Measurements from ENCODE around the gene GABRB1.

The GABRB1 gene

DNA sequence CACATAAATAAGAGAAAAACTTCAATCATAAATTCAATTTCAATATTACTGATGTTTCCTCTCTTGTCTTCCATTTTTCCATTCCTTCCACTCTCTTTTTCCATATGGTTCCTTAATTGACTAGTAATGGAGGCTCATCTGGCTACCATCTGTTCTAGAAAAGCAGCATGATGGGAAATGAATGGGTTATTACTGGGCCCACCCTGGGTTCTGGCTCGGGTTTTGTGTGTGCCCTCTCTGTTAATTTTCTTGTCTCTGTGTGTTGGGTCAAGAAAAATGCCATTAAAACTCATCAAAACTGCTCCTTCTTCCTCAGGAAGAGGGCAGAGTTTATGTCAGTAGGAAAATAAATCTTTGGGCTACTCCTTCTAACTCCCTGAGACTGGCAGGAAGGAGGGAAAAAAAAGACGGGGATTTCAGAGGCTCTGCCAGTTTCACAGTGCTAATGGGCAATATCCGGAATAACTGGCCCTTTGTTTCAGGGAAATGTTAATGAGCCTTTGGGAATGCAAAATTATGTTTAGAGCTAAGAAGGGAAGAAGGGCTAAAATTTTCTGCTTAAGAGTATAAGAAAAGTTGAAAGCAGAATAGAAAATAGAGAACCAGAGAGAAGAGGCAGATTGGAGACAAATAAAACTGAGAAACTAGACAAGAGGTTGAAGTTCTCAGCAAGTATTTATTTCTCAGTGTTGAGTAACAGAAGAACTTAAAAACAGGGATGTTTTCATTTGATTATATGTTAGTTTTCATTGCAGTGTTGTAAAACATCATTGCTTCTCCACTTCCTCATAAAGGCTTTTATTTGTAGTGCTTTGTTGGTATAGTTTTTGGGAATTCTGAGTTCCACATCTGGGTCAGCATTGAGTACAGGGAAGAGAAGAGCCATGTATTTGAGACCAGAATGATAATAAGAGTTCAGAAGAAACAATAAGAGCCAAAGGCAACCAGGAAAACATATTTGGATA, 19.7 kb downstream of the GABRB1 start:
- DNase-seq: no peak

DNA sequence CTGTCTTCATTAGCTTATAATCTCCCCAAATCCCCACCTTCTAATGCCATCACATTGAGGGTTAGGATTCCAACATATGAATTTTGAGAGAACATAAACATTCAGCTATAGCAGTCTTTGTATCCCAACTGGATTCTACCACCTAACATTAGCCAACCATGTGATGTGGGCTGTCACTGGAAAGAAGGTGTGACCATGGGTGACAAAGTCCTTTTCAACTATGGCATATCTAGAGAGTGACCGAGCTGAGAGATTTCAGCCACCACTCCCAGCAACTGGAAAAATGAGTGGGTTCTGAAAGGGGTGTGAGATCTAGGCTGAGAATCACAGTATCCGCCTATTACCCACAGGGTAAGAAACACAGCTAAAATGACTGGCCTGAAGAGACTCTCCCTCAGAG, 22.1 kb downstream of the GABRB1 start:
- no peak for DNase-seq

DNA sequence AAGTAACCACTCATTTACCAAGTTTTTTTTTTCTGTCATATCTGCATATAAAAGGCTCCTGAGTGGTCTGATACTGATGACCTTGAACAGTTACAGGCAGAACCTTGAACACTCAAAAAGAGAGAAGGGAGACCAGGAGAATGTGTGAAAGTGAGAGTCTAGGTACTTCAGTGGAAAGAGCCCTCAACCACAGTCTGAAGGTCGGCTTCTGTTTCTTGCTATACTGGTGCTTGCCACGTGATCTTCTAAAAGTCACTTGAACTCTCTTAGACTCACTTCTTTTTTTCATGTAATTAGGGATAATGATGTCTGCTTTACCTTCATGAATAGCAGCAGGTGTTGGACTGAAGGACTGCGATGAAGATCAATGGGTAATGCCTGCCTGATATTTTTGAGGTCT, 22.8 kb downstream of the GABRB1 start:
- DNase-seq: no peak

DNA sequence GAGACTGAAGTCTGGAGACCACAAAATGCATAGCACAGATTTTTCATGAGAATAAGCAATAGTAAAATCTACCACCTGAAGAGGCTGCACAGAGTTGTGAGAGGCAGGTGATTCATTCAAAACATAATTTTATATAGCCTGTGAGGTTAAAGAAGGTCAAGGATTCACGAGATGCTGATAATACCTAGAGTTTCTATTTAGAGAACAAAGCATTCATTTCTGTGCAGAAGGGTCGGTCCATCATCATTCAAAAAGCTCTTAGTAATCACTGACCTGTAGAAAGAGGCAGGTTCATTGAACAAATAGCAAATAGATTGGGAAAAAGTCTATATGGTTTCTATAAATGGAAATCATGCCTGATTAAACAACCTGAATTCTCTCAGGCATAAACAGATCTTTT, 26.6 kb downstream of the GABRB1 start:
- no peak for DNase-seq

DNA sequence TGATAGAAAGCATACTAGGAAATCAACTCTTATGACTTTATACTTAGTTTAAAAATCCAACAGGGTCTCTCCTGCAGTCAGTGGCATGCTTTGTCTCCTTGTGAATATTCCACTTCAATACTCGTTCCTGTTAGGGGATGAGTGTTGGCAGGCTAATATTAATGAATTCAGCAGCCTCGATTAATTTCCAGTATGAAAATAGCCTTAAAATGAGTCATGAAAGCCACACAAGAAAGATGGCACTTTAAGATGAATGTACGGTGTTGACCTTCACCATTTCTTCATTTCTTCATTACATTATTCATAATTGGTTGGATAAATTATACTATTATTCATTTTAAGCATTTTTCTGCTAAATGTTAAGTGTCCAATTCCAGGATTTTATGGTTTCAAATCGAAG, 29.2 kb downstream of the GABRB1 start:
- DNase-seq: no peak

DNA sequence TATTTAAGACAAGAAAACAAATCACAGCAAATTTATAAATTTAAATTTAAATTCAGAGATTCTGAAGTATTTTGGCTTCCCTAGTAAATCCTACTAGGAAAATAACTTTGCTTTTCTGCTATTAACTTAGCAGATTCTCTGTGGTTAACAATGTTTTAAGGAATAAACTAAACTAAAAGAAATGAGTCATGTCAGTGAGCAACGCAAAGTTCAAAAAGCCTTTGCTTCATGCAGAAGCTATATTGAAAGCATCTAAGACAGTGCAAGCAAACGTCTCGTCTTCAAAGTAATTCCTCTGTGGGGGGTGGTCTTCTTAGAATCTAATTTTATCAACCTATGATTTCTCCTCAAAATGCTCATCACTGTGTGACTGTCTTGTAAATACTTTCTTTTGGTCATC, 30.1 kb downstream of the GABRB1 start:
- no peak for DNase-seq

DNA sequence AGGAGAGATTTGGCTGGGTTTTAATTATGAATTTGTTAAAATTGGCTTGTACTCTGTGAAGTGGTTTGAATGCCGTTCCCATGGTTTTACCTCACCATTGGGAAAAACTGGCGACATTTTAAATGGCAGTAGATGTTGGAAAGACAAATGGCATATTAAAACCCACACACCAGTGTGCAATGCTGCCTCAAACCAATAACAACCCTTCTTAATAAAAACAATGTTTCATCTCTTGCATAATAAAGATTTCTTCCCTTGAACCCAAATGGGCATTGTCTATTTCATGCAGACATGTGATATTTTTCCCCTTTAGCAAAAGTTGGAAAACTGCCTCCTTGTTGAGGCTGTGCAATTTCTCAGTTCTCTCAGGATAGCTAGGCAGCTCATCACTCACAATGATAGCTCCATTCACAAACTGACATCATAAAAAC, 33.7 kb downstream of the GABRB1 start:
- peak; percentile 76 for DNase-seq

DNA sequence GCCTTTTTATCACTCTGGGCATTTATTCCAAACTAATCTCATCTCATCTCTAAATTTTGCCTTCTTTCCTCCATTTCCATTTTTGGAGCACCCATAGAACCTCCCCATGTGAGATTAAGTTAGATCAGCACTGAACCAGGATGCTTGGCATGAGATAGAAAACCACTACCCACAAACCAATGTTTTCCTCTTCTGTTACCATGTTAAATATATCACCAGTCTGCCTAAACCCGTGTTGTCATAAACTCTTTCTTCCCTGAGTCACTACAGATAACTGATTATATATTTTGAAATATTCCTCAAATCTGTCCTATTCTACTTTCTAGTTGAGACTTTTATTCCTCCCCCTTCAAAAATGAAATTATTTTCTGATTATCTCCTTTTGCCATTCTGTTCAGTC, 37.6 kb downstream of the GABRB1 start:
- peak; percentile 60 for DNase-seq

DNA sequence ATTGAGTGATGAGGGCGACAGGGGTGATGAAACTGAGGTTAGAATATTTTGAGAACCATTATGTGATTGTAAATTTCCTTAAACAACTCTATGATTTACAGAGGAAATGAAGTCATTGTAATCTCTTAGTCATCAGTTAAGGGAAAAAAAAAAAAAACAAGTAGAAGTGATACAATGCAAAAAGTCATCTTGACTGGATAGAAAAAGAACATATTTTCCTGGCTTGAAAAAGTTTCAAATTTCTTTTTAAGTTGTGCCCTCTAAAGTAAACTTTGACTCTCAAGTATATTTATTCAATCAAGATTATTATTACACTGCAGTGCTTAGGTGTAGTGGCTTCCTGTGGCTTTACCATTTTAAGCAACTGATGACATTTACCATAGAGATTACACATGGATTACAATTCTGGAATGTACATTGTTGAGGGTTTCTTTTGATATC, 40.6 kb downstream of the GABRB1 start:
- peak; percentile 25 for DNase-seq

DNA sequence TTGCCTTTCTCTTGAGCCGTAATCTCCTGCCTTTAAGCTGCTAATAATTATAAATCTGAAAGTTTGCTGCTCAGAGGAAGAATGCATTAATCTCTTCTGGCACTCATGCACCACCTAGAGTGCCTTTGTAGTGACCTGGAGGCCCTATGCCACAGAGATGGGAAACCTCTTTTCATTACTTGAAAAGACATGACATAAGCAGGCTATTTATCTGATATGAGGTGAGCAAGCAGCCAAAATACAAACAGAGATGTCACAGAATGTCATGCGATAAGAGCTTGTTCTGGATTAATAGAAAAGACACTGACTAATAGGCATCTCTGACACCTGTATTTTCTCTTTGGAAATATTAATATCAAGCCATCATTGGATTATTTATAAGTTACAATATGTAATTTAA, 42.3 kb downstream of the GABRB1 start:
- no peak for DNase-seq

DNA sequence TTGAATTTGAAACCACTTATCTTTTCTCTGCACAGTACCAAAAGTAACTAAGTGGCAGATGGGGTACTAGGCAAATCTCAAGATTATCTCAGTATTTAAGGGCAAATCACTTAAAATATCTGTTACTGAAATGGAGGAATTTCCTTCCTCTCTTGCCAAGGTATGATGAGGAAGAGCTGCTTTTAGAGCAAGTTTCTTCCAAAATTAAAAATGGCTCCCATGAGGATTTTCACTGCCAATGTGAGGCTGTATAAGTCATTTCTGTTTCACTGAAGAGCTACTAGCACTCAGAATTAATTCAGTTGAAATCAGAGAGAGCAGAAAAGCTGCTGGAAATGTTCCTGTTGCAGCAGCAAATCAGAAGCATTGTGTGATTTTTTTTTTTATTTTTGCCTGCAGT, 43.4 kb downstream of the GABRB1 start:
- DNase-seq: no peak

DNA sequence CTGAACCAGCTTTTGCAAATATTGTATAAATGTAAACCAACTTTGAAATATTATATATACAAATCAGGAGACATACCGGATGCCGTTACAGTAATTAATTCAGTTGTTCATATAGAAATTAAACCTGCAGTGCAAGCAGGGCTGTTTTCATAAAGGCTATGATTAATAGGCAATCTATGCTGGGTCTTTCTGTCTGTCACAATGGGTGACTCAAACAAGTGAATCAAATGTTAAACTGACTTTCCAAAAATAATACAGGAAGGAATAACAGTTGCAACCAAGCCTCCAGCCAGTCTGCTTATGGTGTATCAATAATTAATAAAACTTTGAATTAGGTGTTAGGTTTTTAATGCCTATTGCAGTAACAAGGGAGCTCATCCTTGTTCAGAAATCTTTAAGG, 43.9 kb downstream of the GABRB1 start:
- no peak for DNase-seq

DNA sequence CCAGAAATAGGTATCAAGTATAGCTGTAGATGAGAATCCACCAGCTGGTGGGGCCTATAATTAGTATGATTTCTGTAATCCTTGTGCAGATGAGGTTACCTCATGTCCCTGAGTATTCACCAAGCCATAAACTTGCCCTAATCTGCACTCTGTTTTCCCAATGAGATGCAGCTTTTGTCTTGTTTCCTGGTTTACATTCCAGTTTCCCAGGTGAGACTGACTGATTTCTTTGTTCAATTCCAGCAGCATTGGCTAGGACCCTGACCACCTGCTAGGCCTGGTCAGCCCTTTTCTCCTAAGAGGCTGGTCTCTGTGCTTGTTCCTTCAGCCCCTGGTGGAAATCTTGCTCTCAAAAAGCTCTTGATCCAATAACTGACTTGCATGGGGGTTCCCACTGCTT, 44.6 kb downstream of the GABRB1 start:
- no peak for DNase-seq

DNA sequence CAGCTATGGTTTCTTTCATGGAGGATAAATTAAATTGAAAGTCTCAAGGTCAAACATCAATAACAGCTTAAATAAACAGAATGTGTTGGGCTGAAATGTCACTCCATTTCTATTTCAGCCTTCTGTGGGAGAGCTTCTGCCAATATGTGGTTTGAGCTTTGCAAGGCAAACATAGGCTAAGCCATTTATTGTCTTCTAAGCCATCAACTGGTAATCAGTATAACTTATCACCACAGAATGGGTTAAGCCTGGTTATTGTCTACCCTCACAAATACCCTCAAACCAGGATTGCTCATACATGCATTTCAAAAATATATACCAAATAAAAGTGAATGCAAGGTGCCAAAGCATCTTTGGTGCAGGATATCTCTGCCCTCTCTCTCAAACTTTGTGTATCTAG, 52.7 kb downstream of the GABRB1 start:
- DNase-seq: no peak

DNA sequence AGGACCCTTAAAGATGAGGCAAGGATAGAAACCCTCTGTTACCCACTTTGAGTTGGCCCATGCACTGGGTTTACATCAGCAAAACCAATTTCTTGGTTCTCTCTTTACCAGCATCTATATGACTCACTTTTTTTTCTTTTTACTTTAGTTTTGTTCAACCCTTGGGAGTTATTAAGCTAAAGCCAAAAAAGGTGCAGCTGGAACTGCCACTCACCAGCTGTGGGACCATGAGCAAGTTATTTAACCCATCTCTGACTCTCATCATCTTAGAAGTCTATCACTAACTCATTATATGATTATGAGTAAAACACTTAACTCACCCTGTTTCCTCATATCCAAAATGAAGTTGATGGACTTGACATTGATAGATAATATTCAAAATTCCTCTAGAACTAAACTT, 53.4 kb downstream of the GABRB1 start:
- no peak for DNase-seq

DNA sequence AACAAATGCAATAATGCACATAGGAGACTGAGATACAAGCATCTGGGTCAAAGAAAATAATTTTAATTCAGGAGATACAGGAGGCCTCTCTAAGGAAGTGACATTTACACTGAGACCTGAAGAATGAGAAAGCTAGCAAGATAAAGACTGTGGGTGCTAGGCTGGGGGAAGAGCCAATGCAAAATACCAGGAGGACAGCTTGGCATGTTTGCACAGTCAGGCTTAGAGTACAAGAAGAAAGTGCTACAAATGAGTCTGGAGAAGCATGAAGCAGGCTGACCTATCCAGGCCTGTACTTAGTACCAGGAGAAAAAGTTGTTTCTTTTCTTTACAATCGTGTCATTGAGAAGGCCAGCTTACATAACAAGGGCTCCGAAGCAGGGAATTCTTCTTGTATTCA, 56.9 kb downstream of the GABRB1 start:
- DNase-seq: no peak

DNA sequence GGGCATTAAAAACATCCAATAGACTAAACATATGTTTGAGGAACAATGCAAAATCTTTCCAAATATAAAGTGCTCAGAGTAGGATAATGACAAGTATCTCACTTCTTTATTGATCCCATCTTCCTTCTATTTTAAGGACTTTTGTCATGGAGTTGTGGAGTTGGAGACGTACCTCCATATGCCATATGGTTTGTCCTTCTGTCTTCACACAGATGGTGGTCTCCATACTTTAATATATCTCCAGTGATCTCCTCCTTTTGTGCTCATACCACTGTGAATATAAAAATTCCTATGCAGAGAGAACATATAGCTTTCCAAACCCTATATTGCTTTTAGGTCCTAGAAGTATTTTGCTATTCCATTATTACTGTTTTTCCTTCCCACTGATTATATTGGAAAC, 64.5 kb downstream of the GABRB1 start:
- DNase-seq: no peak

DNA sequence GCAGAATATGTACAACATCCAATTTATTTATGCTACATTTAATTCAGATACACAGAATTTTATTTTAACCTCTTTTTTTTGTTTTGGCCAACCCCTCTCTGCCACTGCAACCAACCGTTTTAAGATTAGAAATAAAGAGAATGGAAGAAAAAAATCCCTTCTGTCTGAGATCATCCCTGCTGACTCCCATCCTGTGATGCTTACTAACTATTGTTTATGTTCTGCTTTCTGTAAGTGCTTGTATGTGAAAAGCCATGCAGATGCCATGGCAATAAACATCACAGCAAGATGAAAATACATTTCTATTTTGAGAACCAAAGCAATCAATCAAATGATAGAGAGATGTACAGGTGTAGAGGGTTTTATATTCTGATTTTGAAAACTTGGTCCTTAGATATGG, 70.1 kb downstream of the GABRB1 start:
- no peak for DNase-seq

DNA sequence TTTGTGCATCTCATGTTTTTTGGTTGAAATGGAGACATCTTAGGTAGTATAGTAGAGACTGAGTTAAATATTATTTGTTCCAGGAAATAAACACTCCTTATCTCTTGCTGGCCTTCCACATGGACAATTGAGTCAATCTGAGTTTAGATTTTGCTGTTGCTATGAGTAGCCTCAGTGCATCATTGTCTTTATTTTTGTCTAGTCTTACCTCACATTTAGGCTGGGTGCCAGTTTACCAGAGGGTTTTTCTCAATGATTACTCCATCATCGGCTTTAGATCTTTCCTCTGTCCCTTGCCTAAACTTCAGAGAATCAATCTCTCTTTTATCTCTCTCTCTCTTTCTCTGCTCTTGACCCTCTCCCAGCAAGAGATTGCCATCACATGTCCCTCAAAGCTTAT, 73.6 kb downstream of the GABRB1 start:
- peak; percentile 65 for DNase-seq

DNA sequence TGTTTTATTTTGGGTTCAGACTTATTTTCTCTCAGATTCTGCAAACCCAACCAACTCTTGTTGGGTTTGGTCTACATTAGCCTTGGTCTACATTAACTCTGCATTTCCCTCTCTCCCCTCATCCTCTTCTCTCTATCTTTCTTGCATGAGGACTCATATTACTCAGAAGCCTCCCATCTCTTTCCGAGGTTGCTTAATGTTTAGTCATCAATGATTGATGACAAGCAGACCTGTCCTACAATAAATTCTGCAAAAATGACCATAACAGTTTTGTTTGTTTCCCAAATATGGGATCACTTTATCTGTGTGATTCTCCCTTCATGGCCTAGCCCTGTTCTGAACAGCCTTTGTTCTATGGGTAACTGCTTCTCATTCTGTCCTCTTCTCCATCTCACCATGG, 75.2 kb downstream of the GABRB1 start:
- DNase-seq: peak; percentile 51

DNA sequence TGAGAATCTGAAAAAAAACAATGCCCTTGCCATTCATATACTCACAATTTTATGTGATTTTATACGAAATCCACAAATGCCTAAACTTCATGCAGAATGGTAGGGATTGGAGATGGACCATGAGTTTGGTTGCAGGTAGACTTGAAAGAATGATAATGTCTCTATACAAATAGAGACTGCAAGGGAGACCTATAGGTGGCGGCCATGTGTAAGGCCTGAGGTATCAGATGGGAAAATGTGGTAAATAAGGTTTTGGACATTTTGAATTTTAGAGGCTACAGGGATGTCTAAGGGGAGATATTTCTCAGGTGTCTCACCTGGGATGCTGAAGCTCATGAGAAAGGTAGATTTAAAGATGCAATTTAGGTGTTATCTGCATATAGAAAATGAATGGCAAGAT, 78.0 kb downstream of the GABRB1 start:
- DNase-seq: no peak

DNA sequence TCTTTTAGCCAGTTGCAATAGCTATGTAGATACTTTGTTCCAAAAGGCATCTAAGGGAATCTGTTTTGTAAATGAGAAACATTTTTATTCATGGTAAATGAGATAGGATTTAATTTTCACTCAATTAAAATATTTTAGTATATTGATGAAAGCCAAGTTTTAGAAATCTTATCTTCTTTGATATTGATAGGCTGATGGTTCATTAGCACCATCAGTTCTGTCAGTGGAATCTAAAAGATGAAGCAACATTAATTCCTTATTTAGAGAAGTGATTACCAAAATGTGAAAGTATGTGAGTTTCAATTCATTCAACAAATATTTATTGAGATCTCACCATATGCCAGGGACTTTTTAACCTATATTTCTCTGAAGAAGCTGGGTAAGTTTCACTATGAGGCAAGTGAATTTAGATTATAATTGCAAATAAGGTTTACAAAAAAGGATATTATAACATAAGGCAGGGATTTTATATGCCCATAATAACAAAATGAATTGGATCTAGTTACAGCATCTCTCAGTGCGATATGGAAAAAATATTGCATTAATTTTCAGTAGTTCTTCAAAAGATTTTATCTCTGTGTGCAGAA, 79.3 kb downstream of the GABRB1 start:
- DNase-seq: no peak

DNA sequence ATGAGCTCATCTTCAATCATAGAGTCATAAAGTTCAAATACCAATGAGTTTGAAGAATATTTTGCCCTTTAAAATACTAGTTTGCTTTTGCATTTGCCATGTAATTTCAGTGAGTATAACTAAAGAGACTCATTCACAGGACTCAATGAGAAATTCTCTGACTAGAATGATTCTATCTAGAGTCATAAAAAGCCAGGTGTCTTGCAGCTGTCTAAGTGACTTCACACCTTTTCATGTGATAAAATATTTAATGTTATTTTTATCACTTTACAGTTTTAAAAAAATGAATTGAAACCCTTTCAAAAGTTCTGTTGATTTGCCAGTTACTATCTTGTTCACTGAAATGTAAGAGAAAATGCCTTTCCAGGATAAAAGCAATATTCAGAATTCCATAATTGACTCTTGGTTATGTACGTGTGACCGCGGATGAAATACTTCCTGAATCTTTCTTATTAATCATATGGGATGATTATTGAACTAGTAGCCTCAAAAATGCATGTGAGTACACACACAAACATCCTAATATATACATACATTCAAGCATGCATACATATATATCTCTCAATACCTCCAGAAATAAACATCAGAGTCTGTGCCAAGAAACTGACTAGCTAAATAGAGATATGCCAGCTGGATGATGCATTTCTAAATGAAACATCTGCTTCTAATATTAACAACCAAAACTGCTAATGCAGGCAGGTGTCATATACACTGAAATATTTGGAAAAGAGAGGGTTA, 87.0 kb downstream of the GABRB1 start:
- DNase-seq: no peak

DNA sequence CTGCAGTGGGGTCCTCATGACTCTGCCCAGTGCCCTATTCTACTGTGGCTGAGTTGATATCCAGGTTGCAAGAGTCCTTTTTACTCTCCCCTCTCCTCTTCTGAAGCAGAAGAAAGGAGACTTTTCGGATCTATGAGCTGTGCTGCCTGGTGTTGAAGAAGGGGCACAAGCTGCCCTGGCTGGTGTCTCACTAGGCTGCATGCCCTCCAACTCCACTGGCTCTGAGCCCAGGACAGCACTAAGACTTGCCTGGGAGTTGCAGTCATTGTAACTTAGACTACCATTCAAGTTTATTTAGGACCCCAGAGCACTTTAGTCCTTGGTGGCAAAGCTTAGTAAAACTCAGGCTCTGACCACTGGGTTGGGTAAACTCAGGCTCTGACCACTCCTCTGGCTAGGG, 89.4 kb downstream of the GABRB1 start:
- DNase-seq: no peak
